Lower leg skin (tissue), 3 donors: ENCODE measurements around the gene C19orf53.

ENCODE experiments used
- CTCF ChIP-seq, 3 donors: fragments of 450-650 bp; IDR thresholded peaks; one replicate each; pipeline ENCODE4 v1.5.1; 2016; ENCODE audit warnings: antibody characterized with exemption in 3 of 3, mild to moderate bottlenecking in 3 of 3, moderate library complexity in 2 of 3
- POLR2A ChIP-seq, 2 donors: fragments of 450-650 bp; IDR thresholded peaks; one replicate each; pipeline ENCODE4 v1.6.1; 2016 to 2017; ENCODE audit warnings: antibody characterized with exemption in 2 of 2, mild to moderate bottlenecking in 1 of 2, moderate library complexity in 1 of 2

- TF ChIP-seq CTCF (IDR thresholded peaks at IDR 0.05) (no peak), POLR2A (IDR thresholded peaks at IDR 0.05) (no peak)
Measured at GRCh38 chr19:13813147-13813546, 38.9 kb downstream of the C19orf53 start.
